Dedifferentiated amniotic fluid mesenchymal stem cell (primary cell): ENCODE measurements around the gene NTRK2.

ENCODE experiments used
- DNase-seq: peaks from one replicate; pipeline ENCODE4 v3.0.0-alpha.2; 2016; ENCODE audit errors: extremely low spot score

Gene NTRK2

DNA sequence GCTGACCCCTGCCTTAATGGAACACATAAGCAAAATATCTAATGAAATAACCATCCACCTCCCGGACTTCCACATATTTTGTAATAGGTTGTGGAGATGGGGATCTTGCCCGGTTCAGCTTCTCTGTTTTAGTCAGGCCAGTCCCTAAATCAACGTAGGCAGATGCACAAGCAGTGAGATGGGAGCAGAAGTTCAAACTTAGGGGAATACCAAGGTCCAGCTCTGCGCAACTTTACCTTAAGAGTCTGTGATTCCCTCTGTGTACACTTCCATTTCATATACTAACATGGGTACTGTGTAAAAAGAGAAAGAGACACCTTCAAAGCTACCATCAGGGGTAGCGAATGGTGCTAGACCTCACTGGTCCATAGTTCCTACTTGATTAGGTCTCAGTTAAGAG is 110.9 kb downstream of the NTRK2 start:
- DNase-seq = no peak

DNA sequence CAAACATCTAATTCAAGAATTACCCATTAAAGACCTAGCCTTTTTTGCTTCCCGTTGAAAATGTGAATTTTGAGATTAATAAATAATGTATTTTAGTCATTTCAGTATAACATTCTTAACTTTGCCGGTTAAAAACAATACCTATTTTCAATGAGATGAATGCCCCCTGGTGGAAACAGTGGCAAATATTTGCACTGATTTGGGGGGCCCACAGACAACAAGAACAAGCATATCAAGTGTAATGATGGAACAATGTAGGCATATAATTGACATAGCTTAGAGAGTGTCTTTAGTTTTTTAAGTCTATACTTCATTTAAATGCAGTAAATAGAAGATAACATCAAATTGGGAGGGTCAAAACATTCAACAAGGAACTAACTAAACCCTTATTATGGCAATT is 111.9 kb downstream of the NTRK2 start:
- DNase-seq = no peak

- no peak for DNase-seq
Measured at GRCh38 chr9:84781931-84782866, 112.7 kb downstream of the NTRK2 start.

- no peak for DNase-seq
Measured at GRCh38 chr9:84785792-84786547, 116.4 kb downstream of the NTRK2 start.

- DNase-seq = no peak
Measured at GRCh38 chr9:84788803-84789462, 119.4 kb downstream of the NTRK2 start.

DNA sequence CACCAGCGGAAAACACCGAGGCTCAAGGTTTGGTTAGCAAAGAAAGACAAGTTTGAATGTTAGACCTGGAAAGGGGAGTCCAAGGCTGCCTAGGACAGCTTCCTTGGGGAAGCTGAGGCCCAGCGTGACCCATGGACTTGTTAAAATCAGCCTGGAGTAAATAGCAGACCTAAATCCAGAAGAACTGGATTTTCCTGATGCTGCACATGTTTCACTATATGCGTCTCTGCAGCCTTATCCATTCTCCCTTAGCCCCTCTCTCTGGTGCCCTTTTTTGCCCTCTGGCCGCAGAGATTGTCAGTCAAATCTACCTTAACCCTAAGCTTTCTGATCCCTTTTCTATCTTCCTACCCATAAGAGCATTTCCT is 119.9 kb downstream of the NTRK2 start:
- no peak for DNase-seq

DNA sequence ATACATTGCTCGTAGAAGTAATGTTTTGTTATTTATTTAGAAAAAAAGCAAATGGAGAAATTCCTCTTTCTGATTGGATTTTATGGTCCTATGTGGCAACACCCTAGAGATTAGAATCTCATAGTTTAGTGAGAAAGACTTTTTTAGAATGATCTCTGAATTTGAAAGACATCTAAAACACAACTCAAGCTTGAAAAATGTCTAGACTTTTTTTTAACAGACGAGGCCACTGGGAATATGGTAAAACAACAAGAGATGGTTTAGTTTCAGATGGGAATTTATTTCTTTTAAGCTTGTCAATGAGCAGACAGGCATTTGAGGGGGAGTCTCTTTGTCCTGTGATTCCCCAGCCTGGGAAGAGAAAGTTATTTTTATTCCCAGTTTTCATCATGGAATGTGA is 122.1 kb downstream of the NTRK2 start:
- no peak for DNase-seq

DNA sequence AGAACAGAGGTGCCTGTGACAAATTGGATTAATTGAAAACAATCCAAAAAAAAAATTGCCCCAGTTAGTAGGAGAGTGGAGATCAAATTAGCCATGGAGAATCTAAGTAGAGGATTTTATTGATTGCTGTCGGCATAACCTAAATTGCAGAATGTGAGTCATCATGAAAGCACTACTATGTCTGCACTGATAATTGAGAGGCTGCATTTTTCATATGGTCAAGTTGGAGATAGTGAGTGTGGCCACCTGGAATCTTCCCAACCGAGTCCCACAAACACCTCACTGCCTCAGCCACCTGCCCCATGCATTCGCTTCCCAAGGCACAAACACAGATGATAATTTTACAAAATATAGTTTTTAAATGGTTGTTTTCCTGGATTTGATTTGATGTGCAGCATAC is 123.7 kb downstream of the NTRK2 start:
- no peak for DNase-seq

- no peak for DNase-seq
Measured at GRCh38 chr9:84794981-84795637, 125.6 kb downstream of the NTRK2 start.

DNA sequence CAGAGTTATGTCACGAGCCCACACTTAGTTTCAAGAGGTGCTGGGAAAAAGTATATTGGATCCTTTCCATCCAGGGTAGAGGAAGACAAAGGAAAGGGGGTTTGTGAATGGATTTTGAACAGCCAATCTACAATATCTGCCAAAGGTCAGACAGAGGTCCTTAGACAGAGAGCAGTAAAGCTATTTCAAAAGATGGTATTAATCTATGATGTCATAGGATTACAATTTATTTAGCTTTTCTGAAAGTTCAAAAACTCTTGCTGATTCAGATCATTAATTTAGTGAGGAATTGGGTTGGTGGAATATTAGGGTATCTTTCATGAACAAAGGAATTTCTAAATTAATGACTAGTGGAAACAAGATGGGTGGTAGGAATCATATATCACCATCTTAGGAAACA is 126.9 kb downstream of the NTRK2 start:
- DNase-seq = no peak

GRCh38 chr9:84799251-84799650 is 129.7 kb downstream of the NTRK2 start:
- DNase-seq = no peak

GRCh38 chr9:84804951-84805694 is 135.6 kb downstream of the NTRK2 start:
- no peak for DNase-seq

- DNase-seq = no peak
Measured at GRCh38 chr9:84807431-84807830, 137.9 kb downstream of the NTRK2 start.

- DNase-seq = no peak
Measured at GRCh38 chr9:84807870-84808390, 138.4 kb downstream of the NTRK2 start.

- DNase-seq = no peak
Measured at GRCh38 chr9:84808416-84808815, 138.9 kb downstream of the NTRK2 start.

DNA sequence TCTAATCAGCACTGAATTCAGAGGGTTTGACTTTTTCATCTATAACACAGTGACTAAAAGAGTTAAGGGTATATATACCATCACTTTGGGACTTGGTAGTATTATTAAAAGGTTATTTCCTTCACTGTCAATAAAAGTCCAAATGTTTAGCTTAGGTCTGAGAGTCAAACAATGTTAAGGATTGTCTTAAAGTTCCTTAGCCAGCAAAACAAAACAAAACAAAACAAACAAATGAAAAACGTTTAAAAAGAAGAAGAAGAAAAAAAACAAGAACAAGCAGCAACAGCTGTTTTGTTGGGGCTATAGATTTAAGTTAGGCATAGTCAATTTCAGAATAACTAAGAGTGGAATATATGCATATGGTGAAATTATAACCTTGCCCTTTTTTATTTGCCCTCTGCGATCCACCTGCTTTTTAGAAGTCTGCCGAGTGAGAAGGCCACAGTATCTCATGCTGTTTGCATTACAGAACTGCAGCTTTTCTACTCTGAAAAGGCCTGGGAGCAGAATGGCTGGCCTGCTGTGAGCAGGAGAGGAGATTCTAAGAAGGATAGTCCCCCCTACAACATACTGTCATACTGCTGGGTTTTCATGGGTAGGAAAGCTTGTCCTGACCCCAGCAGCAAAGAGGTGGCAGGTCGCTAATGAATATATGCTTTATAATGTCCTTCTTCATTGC is 141.7 kb downstream of the NTRK2 start:
- no peak for DNase-seq

- DNase-seq = no peak
Measured at GRCh38 chr9:84811751-84812074, 142.2 kb downstream of the NTRK2 start.

DNA sequence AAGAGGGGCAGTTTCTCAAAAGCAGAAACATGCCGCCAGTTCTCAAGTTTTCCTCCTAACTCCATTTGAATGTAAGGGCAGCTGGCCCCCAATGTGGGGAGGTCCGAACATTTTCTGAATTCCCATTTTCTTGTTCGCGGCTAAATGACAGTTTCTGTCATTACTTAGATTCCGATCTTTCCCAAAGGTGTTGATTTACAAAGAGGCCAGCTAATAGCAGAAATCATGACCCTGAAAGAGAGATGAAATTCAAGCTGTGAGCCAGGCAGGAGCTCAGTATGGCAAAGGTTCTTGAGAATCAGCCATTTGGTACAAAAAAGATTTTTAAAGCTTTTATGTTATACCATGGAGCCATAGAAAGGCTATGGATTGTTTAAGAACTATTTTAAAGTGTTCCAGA is 142.8 kb downstream of the NTRK2 start:
- no peak for DNase-seq

GRCh38 chr9:84812847-84813246 is 143.3 kb downstream of the NTRK2 start:
- DNase-seq = no peak

- DNase-seq = no peak
Measured at GRCh38 chr9:84815554-84815953, 146.0 kb downstream of the NTRK2 start.

- DNase-seq = no peak
Measured at GRCh38 chr9:84817038-84817437, 147.5 kb downstream of the NTRK2 start.
